ENCODE data around the gene C1orf105. TPM values are rescaled to one million over a fixed set of nuclear protein-coding genes. Genes with fewer than 3 reads are reported as not detected.
A peak's percentile ranks its signal among the peaks of the same experiment; 100 is the strongest.

C1orf105 gene
- total and polyA plus RNA-seq, 2 experiments from 2014 or later, result 3.2 to 21.5 TPM

DNA sequence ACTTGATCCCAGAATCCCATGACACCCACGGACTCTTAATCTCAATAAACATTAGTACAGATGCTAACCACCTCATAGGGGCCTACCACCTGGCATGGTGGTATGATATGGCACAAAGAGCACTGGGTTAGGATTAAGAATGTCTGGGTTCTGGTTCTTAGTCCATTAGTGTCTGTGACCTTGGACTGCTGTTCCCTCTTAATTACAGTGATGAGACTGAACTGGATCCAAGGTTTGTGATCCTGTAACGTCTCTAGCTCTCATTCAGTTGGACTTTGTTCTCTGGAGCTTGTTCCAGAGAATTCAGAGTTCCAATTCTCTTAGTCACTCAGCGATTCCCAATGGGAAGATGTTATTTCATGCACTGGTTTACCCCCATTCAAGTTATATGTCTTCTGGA lies 47.0 kb downstream of the C1orf105 start:
- no peaks in the 10 kb centered on the region for H3K9me3 ChIP-seq (ENCODE audit: low read depth)
- no peak for DNase-seq (ENCODE audit: low read depth in 1 of 2, low spot score in 1 of 2)
- no peak overlapping the region for H3K4me3 ChIP-seq
- H3K27me3 ChIP-seq, result no peaks in the 10 kb centered on the region
- peaks cover 43% of the 10 kb centered on the region for H3K4me1 ChIP-seq (ENCODE audit: low read depth)
- peak overlapping the region; percentile 89 for H3K27ac ChIP-seq
- no peaks in the 10 kb centered on the region for H3K36me3 ChIP-seq
- TF ChIP-seq, protein P1, sequence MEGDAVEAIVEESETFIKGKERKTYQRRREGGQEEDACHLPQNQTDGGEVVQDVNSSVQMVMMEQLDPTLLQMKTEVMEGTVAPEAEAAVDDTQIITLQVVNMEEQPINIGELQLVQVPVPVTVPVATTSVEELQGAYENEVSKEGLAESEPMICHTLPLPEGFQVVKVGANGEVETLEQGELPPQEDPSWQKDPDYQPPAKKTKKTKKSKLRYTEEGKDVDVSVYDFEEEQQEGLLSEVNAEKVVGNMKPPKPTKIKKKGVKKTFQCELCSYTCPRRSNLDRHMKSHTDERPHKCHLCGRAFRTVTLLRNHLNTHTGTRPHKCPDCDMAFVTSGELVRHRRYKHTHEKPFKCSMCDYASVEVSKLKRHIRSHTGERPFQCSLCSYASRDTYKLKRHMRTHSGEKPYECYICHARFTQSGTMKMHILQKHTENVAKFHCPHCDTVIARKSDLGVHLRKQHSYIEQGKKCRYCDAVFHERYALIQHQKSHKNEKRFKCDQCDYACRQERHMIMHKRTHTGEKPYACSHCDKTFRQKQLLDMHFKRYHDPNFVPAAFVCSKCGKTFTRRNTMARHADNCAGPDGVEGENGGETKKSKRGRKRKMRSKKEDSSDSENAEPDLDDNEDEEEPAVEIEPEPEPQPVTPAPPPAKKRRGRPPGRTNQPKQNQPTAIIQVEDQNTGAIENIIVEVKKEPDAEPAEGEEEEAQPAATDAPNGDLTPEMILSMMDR (IDR thresholded peaks at IDR 0.05; ENCODE audit: low read depth, low read length), result no peak

DNA sequence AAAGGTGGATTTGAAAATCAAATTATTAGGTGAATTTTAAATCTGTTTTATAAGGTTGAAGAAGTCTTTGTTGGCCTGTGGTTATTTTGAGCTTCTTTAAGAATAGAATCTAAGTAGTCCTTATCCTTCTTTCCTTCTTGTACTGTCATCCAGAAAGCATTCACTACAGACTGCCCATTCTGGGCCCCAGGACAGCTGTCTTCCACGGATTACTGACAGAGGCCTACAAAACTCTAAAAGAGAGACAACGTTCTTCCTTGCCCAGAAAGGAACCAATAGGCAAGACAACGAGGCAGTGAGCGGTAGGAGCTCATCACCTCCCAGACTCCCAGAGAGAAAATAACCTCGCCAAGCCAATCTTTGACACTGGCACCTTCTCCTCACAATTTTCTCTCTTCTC lies 47.8 kb downstream of the C1orf105 start:
- Histone ChIP-seq H3K27me3 (no peaks in the 10 kb centered on the region), H3K9me3 (ENCODE audit: low read depth) (no peaks in the 10 kb centered on the region), H3K4me1 (ENCODE audit: low read depth) (peaks cover 52% of the 10 kb centered on the region), H3K36me3 (no peaks in the 10 kb centered on the region), H3K4me3 (no peak overlapping the region), H3K27ac (peak overlapping the region; percentile 89)
- no peak for DNase-seq (ENCODE audit: low read depth in 1 of 2, low spot score in 1 of 2)
- TF ChIP-seq, protein P1 (IDR thresholded peaks at IDR 0.05; ENCODE audit: low read depth, low read length), result no peak

DNA sequence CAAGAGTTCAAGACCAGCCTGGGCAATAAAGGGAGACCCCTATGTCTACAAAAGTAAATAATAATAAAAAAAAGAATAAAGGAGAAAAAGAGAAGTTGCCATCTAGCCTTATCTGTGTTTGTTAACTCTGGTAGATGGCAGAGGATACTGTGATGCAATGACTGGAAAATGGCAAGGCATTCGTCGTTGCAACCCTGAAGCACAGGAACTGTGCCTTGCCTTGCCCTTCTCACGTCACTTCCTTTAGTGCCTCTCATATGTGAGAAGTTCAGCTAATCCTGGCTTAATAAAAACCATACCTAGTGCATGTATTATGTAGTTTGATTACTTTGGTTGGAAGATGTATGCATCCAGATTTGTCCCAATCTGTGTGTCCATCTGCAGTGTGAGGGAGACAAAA lies 49.2 kb downstream of the C1orf105 start:
- Histone ChIP-seq H3K9me3 (ENCODE audit: low read depth) (no peaks in the 10 kb centered on the region), H3K27ac (no peak overlapping the region), H3K4me1 (ENCODE audit: low read depth) (peaks cover 66% of the 10 kb centered on the region), H3K27me3 (no peaks in the 10 kb centered on the region), H3K36me3 (no peaks in the 10 kb centered on the region), H3K4me3 (no peak overlapping the region)
- TF ChIP-seq, protein P1 (IDR thresholded peaks at IDR 0.05; ENCODE audit: low read depth, low read length), result no peak
- DNase-seq (ENCODE audit: low read depth in 1 of 2, low spot score in 1 of 2), result no peak

DNA sequence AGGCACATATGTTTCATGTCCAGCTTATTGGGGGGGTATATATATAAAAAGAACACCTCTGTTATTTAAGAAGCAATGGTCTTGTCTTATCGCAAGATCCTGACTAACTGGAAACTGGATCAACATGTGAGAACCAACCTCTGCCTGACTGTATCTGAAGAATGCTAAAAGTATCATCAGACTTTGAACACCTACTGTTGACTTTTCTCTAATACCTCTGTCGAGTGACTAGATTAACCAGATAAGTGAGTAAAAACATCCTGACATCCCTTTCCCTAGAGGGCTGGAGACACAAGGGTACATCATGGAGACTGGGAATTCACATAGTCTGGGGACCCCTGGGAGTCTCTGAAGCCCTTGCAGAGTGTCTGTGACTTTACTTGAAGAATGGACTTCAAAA lies 49.7 kb downstream of the C1orf105 start:
- no peak overlapping the region for H3K27ac ChIP-seq
- TF ChIP-seq, protein P1 (IDR thresholded peaks at IDR 0.05; ENCODE audit: low read depth, low read length), result no peak
- DNase-seq (ENCODE audit: low read depth in 1 of 2, low spot score in 1 of 2), result no peak
- H3K4me3 ChIP-seq, result no peak overlapping the region
- H3K9me3 ChIP-seq (ENCODE audit: low read depth), result no peaks in the 10 kb centered on the region
- no peaks in the 10 kb centered on the region for H3K36me3 ChIP-seq
- peaks cover 64% of the 10 kb centered on the region for H3K4me1 ChIP-seq (ENCODE audit: low read depth)
- no peaks in the 10 kb centered on the region for H3K27me3 ChIP-seq

DNA sequence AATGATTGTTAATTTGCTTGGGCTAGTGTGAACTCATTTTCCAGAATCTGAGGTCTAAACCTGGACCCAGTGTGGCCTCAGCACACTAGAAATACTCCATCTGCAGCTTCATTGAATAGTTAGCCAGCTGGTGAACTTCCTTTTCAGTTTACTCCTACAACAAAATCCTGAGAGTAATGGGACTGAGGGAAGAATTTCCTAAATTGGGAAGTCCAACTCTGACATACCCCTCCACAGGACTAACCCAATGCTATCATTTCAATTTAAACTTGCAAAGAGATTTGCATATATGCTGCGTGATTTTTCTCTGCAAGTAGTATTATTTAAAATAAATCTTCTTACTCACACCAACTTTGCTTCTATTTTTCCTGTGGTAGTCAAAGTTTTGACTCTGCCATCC lies 51.2 kb downstream of the C1orf105 start:
- peaks cover 61% of the 10 kb centered on the region for H3K4me1 ChIP-seq (ENCODE audit: low read depth)
- no peak overlapping the region for H3K4me3 ChIP-seq
- H3K9me3 ChIP-seq (ENCODE audit: low read depth), result no peaks in the 10 kb centered on the region
- H3K27me3 ChIP-seq, result no peaks in the 10 kb centered on the region
- no peaks in the 10 kb centered on the region for H3K36me3 ChIP-seq
- no peak for DNase-seq (ENCODE audit: low read depth in 1 of 2, low spot score in 1 of 2)
- TF ChIP-seq, protein P1 (IDR thresholded peaks at IDR 0.05; ENCODE audit: low read depth, low read length), result no peak
- no peak overlapping the region for H3K27ac ChIP-seq

DNA sequence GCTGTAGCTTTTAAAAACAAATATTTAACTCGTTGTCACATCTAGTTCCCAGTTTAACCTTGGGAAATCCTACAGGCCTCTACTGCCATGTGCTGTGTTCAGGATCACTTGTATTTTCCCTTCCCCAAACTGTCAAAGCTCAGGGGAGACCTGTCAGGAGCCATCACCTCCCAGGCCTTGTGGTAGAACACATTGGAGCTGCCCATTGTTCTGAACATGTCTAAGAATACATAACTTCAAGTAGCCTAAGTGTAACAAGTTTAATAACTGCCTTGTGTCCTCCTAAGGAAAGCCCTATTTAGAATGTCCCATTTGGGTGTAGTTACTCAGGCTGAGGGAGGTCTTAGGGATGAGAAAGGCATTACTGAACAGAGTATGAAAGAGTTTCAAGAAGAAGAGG lies 52.0 kb downstream of the C1orf105 start:
- H3K27me3 ChIP-seq, result no peaks in the 10 kb centered on the region

More for the DNA sequence above, 52.0 kb downstream of the C1orf105 start:
- Histone ChIP-seq H3K4me1 (ENCODE audit: low read depth) (peaks cover 65% of the 10 kb centered on the region), H3K27ac (no peak overlapping the region), H3K36me3 (no peaks in the 10 kb centered on the region), H3K4me3 (no peak overlapping the region), H3K9me3 (ENCODE audit: low read depth) (no peaks in the 10 kb centered on the region)
- DNase-seq (ENCODE audit: low read depth in 1 of 2, low spot score in 1 of 2), result peak in 1 of 2 donors; percentile 26
- TF ChIP-seq, protein P1 (IDR thresholded peaks at IDR 0.05; ENCODE audit: low read depth, low read length), result no peak

All from cardiac muscle cell (in vitro differentiated cells and primary cell).